Activated CD8-positive, alpha-beta T cell treated with anti-CD3 and anti-CD28 coated beads, Interleukin-2, amount 10 ng/mL, durations not matched to agents 7 days and 5 days (primary cell): ENCODE results near the gene UCN3. TPM values are rescaled to one million over a fixed set of nuclear protein-coding genes. Genes with fewer than 3 reads are reported as not detected.

Source experiments
- ATAC-seq: fragments of 150-1000 bp; cut with Tn5 transposase; one replicate; pipeline ENCODE4 v1.10.0; 2021; ENCODE audit warnings: moderate library complexity
- CTCF ChIA-PET: fragments of 350-600 bp; sonication (Branson Sonifier 250); formaldehyde crosslinking; loops from one replicate; lab custom pipeline; 2021; ENCODE audit warnings: antibody characterized with exemption; lab: Charles Lee
- POLR2A ChIA-PET: fragments of 350-600 bp; sonication (Branson Sonifier 250); formaldehyde crosslinking; loops from one replicate; lab custom pipeline; 2021; ENCODE audit warnings: antibody characterized with exemption; lab: Charles Lee
- DNase-seq: peaks from one replicate; pipeline ENCODE4 v3.0.0-alpha.2; 2020
- H3K27ac Mint-ChIP-seq: one replicate; pipeline ENCODE4 v1.8.0; 2021; ENCODE audit warnings: mild to moderate bottlenecking, mixed read lengths
- H3K27me3 Mint-ChIP-seq: one replicate; pipeline ENCODE4 v1.8.0; 2021; ENCODE audit warnings: low read depth, mixed read lengths
- H3K36me3 Mint-ChIP-seq: one replicate; pipeline ENCODE4 v1.8.0; 2021; ENCODE audit warnings: low read depth, mixed read lengths
- H3K4me1 Mint-ChIP-seq: one replicate; pipeline ENCODE4 v1.8.0; 2021; ENCODE audit warnings: low read depth, mixed read lengths
- H3K4me3 Mint-ChIP-seq: one replicate; pipeline ENCODE4 v1.8.0; 2021; ENCODE audit warnings: mild to moderate bottlenecking, mixed read lengths
- H3K9me3 Mint-ChIP-seq: one replicate; pipeline ENCODE4 v1.8.0; 2022; ENCODE audit warnings: mixed read lengths; ENCODE audit not compliant: insufficient read depth
- total RNA-seq, 2 experiments: library from RNA; stranded (reverse); gene quantifications; one replicate each; pipeline ENCODE4 v1.2.3, GENCODE V29; 2021

UCN3 gene, protein sequence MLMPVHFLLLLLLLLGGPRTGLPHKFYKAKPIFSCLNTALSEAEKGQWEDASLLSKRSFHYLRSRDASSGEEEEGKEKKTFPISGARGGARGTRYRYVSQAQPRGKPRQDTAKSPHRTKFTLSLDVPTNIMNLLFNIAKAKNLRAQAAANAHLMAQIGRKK
- total RNA-seq = not detected

DNA sequence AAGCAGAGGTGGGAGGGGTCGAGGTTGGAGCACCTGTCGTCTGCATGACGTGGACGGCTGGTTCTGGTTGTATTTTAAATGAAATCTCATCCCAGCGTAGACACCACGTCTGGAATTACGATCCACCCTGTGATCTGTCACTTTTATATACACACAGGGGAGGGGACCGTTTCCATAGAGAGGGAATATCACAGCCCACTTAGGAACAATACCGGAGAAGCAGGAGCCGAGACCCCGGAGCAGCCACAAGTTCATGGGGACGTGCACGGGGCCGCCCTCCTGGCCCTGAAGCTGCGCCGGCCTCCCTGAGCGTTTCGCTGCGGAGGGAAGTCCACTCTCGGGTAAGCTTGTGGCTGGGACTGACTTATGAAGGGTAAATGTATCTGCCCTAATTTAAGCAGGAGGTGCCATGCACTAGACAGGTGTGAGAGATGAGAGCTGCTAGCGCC is at the start of gene UCN3:
TSS of gene UCN3 (plus strand) at position 77 of the 449 bp plus-strand sequence. CDS start 8,755 bp downstream, outside the sequence.
- Mint-ChIP-seq H3K27me3 (peaks cover 30% of the 10 kb centered on the region), H3K4me1 (no peaks in the 10 kb centered on the region), H3K4me3 (no peak within 1 kb of the TSS), H3K27ac (no peak within 1 kb of the TSS), H3K36me3 (no peaks in the 10 kb centered on the region), H3K9me3 (no peaks in the 10 kb centered on the region)
- POLR2A ChIA-PET = no interaction called here
- DNase-seq (no peak), ATAC-seq (no peak)
- CTCF ChIA-PET = no interaction called here

DNA sequence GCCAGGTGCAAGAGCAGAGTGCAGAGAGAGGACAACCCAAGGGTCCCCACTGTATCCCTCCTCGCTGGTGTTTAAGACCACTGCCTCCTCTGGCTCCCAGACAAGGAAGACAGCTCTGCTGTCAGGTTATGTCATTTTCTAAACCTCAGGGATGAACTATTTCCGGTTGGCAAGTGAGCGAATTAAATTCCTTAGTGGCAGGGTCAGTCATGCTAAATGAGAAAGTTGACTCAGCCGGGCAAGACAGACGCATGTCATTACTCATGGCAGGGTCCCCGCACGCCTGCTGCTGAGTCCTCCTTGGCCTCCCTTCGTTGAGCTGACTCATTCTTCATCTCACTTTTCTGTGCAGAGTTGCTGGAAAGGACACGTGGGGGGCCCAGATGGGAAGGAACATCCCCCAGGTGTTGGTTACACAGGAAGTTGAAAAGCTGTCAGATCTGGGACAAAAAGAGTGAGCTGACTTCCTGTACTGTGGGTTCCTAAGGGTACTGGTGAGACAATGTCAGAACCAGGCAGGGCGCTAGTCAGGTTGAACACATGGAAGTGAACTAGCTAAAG is 47.1 kb upstream of the UCN3 start:
- no peaks in the 10 kb centered on the region for H3K27me3 Mint-ChIP-seq
- peaks cover 29% of the 10 kb centered on the region for H3K36me3 Mint-ChIP-seq
- ChIA-PET POLR2A (interaction anchor here (0.9 to 1.3 kb wide), 2 partner anchors 21 to 26 kb away, joined by 4 to 5 read pairs; no protein-coding TSS in a partner anchor), CTCF (interaction anchor here (0.6 to 1.3 kb wide), 8 partner anchors 10 to 468 kb away, joined by 3 to 5 read pairs (median 3); no protein-coding TSS in a partner anchor)
- peak overlapping the region; percentile 9 for H3K4me3 Mint-ChIP-seq
- peaks cover 21% of the 10 kb centered on the region for H3K9me3 Mint-ChIP-seq
- H3K27ac Mint-ChIP-seq = peak overlapping the region; percentile 83
- DNase-seq = peak; percentile 72
- peaks cover 66% of the 10 kb centered on the region for H3K4me1 Mint-ChIP-seq
- peak; percentile 84 for ATAC-seq

DNA sequence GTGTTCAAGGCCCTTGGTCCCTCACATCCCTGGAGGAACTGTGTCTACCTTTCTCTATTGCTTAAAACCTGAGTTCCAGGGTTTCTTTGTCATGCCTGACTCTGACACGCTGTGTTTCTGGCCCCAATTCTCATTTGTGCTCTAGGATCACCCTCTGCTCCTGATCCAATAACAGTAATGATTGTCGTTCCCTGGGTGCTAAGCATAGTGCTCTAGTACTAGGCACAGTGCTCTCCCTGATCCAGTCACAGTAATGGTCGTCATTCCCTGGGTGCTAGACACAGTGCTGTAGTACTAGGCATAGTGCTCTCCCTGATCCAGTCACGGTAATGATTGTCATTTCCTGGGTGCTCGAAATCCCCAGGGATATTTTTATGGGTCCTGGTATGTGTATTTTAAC is 46.6 kb upstream of the UCN3 start:
- H3K36me3 Mint-ChIP-seq = peaks cover 26% of the 10 kb centered on the region
- POLR2A ChIA-PET = interaction anchor here (0.9 to 1.3 kb wide), 2 partner anchors 22 to 26 kb away, joined by 4 to 5 read pairs; no protein-coding TSS in a partner anchor
- H3K27me3 Mint-ChIP-seq = no peaks in the 10 kb centered on the region
- CTCF ChIA-PET = interaction anchor here (0.6 to 1.3 kb wide), 3 partner anchors 17 to 469 kb away, joined by 3 to 5 read pairs (median 3); no protein-coding TSS in a partner anchor
- DNase-seq (no peak), ATAC-seq (no peak)
- H3K4me1 Mint-ChIP-seq = peaks cover 63% of the 10 kb centered on the region
- H3K4me3 Mint-ChIP-seq = no peak overlapping the region
- H3K27ac Mint-ChIP-seq = peak overlapping the region; percentile 83
- peaks cover 21% of the 10 kb centered on the region for H3K9me3 Mint-ChIP-seq

DNA sequence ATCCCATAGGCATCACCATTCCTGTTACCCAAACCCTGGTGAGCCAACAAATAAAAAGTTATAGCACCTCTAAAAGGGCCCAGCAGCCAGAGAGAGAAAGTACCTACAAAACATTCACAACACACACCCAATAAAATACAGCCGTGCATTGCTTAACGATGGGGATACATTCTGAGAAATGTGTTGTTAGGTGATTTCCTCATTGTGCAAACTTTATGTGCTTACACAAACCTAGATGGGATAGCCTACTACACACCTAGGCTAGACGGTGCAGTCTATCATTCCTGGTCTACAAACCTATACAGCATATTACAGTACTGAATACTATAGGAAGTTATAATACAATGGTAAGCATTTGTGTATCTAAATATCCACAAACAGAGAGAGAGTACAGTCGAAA is 44.9 kb upstream of the UCN3 start:
- H3K9me3 Mint-ChIP-seq = peaks cover 20% of the 10 kb centered on the region
- peaks cover 18% of the 10 kb centered on the region for H3K36me3 Mint-ChIP-seq
- ATAC-seq (no peak), DNase-seq (no peak)
- H3K4me3 Mint-ChIP-seq = no peak overlapping the region
- H3K4me1 Mint-ChIP-seq = peaks cover 46% of the 10 kb centered on the region
- POLR2A ChIA-PET = no interaction called here
- no peaks in the 10 kb centered on the region for H3K27me3 Mint-ChIP-seq
- CTCF ChIA-PET = interaction anchor here (1.0 kb wide), 1 partner anchor 26 kb away, joined by 3 read pairs; no protein-coding TSS in a partner anchor
- no peak overlapping the region for H3K27ac Mint-ChIP-seq

DNA sequence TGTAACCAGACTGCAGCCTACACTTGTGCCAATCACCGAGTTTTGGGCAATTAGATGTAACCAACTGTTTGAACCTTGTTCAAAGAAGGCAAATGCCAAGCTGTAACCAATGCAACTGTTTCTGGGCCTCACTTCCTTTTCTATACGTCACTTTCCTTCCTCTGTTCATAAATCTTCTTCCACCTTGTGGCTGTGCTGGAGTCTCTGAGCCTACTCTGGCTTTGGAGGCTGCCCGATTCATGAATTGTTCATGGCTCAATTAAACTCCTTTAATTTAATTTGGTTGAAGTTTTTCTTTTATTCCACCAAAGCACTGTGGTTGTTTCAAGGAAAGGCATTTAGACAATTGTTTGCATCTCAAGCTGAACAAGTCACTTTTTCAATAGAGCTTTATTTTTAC is 43.5 kb upstream of the UCN3 start:
- no peak for DNase-seq
- no peak overlapping the region for H3K27ac Mint-ChIP-seq
- peaks cover 17% of the 10 kb centered on the region for H3K9me3 Mint-ChIP-seq
- ChIA-PET CTCF (interaction anchor here (0.6 kb wide), 1 partner anchor 1654 kb away, joined by 3 read pairs; no protein-coding TSS in a partner anchor), POLR2A (no interaction called here)
- no peak overlapping the region for H3K4me3 Mint-ChIP-seq
- H3K36me3 Mint-ChIP-seq = peaks cover 11% of the 10 kb centered on the region
- no peaks in the 10 kb centered on the region for H3K27me3 Mint-ChIP-seq
- peaks cover 35% of the 10 kb centered on the region for H3K4me1 Mint-ChIP-seq
- no peak for ATAC-seq

DNA sequence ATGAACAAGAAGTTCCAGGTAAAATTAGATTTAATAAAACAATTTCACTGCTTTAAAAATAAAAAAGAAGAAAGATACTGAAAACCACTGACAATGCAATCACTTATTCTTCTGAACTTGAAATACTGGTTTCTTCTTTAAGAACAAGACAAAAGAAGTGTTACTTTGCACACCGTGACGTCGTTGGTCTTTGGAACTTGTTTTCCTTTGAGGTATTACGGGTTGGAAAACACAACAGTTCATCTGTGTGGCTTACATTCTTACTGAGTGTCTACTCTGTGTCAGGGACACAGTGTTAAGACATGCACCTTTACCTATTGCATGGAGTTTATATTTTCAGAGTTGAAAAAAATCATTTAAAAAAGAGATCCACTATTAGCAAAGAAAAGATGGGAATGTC is 41.3 kb upstream of the UCN3 start:
- peaks cover 11% of the 10 kb centered on the region for H3K36me3 Mint-ChIP-seq
- H3K27ac Mint-ChIP-seq = no peak overlapping the region
- peaks cover 14% of the 10 kb centered on the region for H3K4me1 Mint-ChIP-seq
- ChIA-PET POLR2A (no interaction called here), CTCF (no interaction called here)
- H3K27me3 Mint-ChIP-seq = no peaks in the 10 kb centered on the region
- H3K4me3 Mint-ChIP-seq = no peak overlapping the region
- ATAC-seq (no peak), DNase-seq (no peak)
- peaks cover 28% of the 10 kb centered on the region for H3K9me3 Mint-ChIP-seq

DNA sequence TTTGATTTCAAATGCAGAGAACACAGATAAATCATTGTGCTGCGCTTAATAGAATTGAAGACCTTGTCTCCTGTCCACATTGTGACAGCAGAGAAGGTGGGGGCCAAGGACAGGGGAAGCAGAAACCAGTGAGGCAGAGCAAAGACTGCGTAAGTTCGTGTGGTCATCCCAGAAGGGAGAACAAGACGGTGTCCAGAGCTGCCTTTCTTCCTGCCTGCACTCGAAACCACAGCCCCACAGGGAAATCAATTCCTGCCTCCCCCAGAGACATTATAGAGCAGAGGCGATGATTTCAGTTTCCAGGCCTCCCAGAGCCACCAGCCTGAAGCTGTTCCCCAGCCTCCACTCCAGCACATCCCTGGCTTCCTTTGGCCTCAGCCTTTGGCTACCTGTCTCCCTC is 39.7 kb upstream of the UCN3 start:
- POLR2A ChIA-PET = no interaction called here
- Mint-ChIP-seq H3K27ac (no peak overlapping the region), H3K27me3 (peaks cover 4% of the 10 kb centered on the region), H3K9me3 (peaks cover 23% of the 10 kb centered on the region), H3K4me1 (peaks cover 9% of the 10 kb centered on the region), H3K36me3 (peaks cover 4% of the 10 kb centered on the region), H3K4me3 (no peak overlapping the region)
- DNase-seq = no peak
- CTCF ChIA-PET = no interaction called here
- no peak for ATAC-seq

DNA sequence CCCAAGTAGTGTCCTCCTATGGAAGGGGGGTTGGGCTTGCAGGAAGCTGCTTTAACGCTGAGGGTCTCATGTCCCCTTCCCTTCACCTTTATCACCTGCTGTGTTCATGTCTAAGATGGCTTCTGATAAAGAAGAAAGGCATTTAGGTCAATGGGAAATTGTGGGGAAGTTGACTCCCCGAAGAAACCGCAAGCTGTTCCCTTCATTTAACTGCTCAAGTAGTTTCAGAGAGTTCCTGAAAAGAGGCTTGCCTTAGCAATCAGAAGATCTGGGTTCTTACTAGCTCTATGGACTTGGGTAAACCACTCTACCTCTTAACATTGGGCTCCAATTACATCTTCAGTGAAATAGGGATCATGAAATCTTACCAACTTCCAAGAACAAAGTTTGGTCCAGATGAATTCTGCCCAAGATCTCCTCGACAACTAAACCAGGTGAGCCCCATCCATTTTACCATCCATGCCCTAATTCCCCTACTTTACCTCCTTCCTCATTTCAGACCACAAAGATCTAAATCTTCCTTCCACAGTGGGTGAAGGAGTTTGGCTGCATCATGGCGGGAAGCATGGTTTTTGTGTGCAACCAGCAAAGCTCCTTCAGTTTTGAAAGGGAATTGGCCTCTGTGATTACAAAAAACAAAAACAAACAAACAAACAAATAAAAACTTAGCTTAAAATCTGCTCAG is 30.4 kb upstream of the UCN3 start:
- Mint-ChIP-seq H3K4me3 (no peak overlapping the region), H3K9me3 (no peaks in the 10 kb centered on the region), H3K4me1 (no peaks in the 10 kb centered on the region), H3K27me3 (peaks cover 29% of the 10 kb centered on the region), H3K36me3 (no peaks in the 10 kb centered on the region), H3K27ac (no peak overlapping the region)
- POLR2A ChIA-PET = no interaction called here
- DNase-seq = no peak
- no peak for ATAC-seq
- CTCF ChIA-PET = no interaction called here

DNA sequence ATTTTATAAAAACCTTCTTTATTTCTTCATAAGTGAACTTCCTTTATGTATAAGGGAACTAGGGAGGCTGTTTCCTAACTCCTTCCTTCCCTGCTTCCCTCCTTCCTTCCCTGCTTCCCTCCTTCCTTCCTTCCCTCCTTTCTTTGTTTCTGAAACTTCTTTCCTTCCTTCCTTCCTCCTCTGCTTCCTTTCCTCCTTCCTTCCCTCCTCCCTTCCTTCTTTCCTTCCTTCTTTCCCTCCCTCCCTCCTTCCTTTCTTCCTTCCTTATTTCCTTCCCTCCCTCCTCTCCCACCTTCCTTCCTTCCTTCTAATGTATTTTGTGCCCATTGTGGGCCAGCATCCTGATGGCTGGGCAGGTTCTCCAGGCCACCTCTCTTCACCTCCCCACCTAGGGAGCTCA is 26.8 kb upstream of the UCN3 start:
- CTCF ChIA-PET = no interaction called here
- Mint-ChIP-seq H3K9me3 (no peaks in the 10 kb centered on the region), H3K27ac (peak overlapping the region; percentile 2), H3K4me3 (no peak overlapping the region), H3K36me3 (no peaks in the 10 kb centered on the region), H3K27me3 (peaks cover 27% of the 10 kb centered on the region), H3K4me1 (no peaks in the 10 kb centered on the region)
- no peak for ATAC-seq
- no peak for DNase-seq
- POLR2A ChIA-PET = no interaction called here

DNA sequence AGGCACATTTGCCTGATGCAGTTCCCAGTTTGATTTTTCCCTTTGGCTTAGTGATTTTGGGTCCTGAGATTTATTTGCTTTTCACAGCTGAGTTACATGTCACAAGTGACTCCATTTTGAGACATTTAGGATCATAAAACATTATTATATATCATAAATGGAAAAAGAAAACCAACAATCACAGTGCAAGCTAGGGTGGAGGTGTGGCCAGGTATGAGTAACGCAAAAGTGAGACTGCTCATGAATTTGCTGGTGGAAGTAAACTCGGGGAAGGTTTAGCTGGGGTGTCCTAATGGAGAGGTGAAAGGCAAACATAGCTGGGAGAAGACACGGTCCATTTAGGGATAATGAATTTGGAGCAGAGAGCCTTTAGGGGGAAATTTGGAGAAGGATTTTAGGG is 21.7 kb upstream of the UCN3 start:
- POLR2A ChIA-PET = no interaction called here
- no peak for DNase-seq
- H3K27ac Mint-ChIP-seq = no peak overlapping the region
- ATAC-seq = no peak
- H3K9me3 Mint-ChIP-seq = peaks cover 3% of the 10 kb centered on the region
- H3K4me1 Mint-ChIP-seq = peaks cover 5% of the 10 kb centered on the region
- H3K4me3 Mint-ChIP-seq = no peak overlapping the region
- H3K27me3 Mint-ChIP-seq = peaks cover 14% of the 10 kb centered on the region
- CTCF ChIA-PET = interaction anchor here (0.9 to 2.3 kb wide), 6 partner anchors 9 to 494 kb away, joined by 3 to 8 read pairs (median 4); no protein-coding TSS in a partner anchor
- no peaks in the 10 kb centered on the region for H3K36me3 Mint-ChIP-seq

DNA sequence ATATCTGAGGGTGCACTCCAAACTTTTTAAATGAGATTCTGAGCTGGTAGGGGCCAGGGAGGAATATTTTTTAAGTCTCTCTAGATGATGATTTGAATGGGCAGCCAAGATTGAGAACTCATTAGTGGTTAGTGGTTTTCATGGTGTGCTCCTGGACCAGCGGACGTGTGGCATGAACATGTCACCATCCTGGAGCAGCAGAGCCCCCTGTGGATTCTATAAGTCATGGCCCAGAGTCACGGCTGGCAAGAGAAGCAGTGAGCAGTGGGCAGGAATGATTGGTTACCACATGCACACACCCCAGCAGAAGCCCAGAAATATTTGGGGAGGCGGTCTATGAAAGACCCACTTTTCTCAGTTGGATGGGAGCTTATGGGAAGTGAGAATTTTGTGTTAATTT is 21.2 kb upstream of the UCN3 start:
- Mint-ChIP-seq H3K4me3 (no peak overlapping the region), H3K27ac (no peak overlapping the region), H3K4me1 (peaks cover 5% of the 10 kb centered on the region), H3K9me3 (peaks cover 3% of the 10 kb centered on the region), H3K27me3 (peaks cover 11% of the 10 kb centered on the region), H3K36me3 (no peaks in the 10 kb centered on the region)
- ChIA-PET POLR2A (no interaction called here), CTCF (interaction anchor here (0.9 to 2.3 kb wide), 5 partner anchors 9 to 494 kb away, joined by 3 to 8 read pairs (median 3); no protein-coding TSS in a partner anchor)
- no peak for ATAC-seq
- no peak for DNase-seq

DNA sequence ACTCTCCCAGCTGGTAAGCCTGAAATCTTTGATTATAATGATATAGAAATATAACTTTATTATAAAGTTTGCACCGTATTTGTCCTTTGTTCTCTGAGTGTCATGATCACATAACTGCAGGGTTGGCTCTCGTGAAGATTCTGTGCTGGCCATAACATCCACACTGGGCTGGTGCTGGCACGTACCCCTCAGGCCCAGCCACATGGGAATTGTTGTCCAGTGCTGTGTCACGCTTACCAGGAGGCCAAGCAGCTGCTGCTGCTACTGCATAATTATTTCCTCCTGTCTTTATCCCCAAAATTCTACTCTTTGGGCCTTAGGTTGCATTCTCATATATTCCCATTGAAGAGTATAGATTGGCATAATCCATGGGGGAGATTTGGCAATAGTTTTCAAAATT is 20.8 kb upstream of the UCN3 start:
- Mint-ChIP-seq H3K4me1 (peaks cover 5% of the 10 kb centered on the region), H3K27ac (no peak overlapping the region), H3K9me3 (peaks cover 3% of the 10 kb centered on the region), H3K36me3 (no peaks in the 10 kb centered on the region), H3K27me3 (peaks cover 10% of the 10 kb centered on the region), H3K4me3 (no peak overlapping the region)
- CTCF ChIA-PET = interaction anchor here (1.6 to 2.3 kb wide), 2 partner anchors 9 to 494 kb away, joined by 3 to 8 read pairs; no protein-coding TSS in a partner anchor
- POLR2A ChIA-PET = no interaction called here
- ATAC-seq = no peak
- DNase-seq = no peak
